Stimulated activated CD8-positive, alpha-beta memory T cell treated with anti-CD3 and anti-CD28 coated beads, Interleukin-7, amount 100 ng/mL, for 24 hours (primary cell): Measurements from ENCODE around the gene PDIK1L.
A peak's percentile ranks its signal among the peaks of the same experiment; 100 is the strongest.

Experiments used
- DNase-seq: peaks from one replicate; pipeline ENCODE4 v3.0.0-alpha.2; 2020; ENCODE audit warnings: low read depth

The PDIK1L gene

GRCh38 chr1:26155370-26156284 is 44.0 kb downstream of the PDIK1L start:
- no peak for DNase-seq

GRCh38 chr1:26156285-26157038 is 44.8 kb downstream of the PDIK1L start:
- no peak for DNase-seq

- no peak for DNase-seq
These were observed 46.8 kb downstream of the PDIK1L start for GRCh38 chr1:26158271-26158907.

- no peak for DNase-seq
These were observed 47.5 kb downstream of the PDIK1L start, which contains the start of gene FAM110D for GRCh38 chr1:26158908-26159742. FAM110D (plus strand) TSS chr1:26159079; CDS start chr1:26161292, 2,213 bp downstream.

GRCh38 chr1:26159743-26160039 is 48.1 kb downstream of the PDIK1L start:
- DNase-seq: no peak

- DNase-seq: no peak
These were observed 49.1 kb downstream of the PDIK1L start for GRCh38 chr1:26160527-26161414.

- no peak for DNase-seq
These were observed 50.0 kb downstream of the PDIK1L start for GRCh38 chr1:26161415-26162219.

- DNase-seq: no peak
These were observed 50.6 kb downstream of the PDIK1L start for GRCh38 chr1:26162220-26162709.

- no peak for DNase-seq
These were observed 52.0 kb downstream of the PDIK1L start for GRCh38 chr1:26163684-26164035.

GRCh38 chr1:26164036-26164860 is 52.6 kb downstream of the PDIK1L start:
- DNase-seq: no peak

- DNase-seq: no peak
These were observed 53.5 kb downstream of the PDIK1L start for GRCh38 chr1:26164861-26165842.

- no peak for DNase-seq
These were observed 55.2 kb downstream of the PDIK1L start for GRCh38 chr1:26166719-26167281.

GRCh38 chr1:26168410-26169197 is 57.0 kb downstream of the PDIK1L start, which contains the start of gene C1orf232:
C1orf232 (minus strand) TSS chr1:26168963; CDS start chr1:26168499, 464 bp downstream.
- DNase-seq: no peak

GRCh38 chr1:26169198-26169554 is 57.6 kb downstream of the PDIK1L start:
- no peak for DNase-seq

GRCh38 chr1:26169669-26170471 is 58.2 kb downstream of the PDIK1L start, which contains the start of gene ZNF593:
ZNF593 (plus strand) TSS chr1:26169908; CDS start chr1:26169984, 76 bp downstream.
- peak; percentile 78 for DNase-seq

- DNase-seq: no peak
These were observed 58.8 kb downstream of the PDIK1L start for GRCh38 chr1:26170472-26170821.
